H1 (cell line): Measurements from ENCODE around the gene STX11. TPM values are rescaled to one million over a fixed set of nuclear protein-coding genes. Genes with fewer than 3 reads are reported as not detected.

Source experiments
- ATF2 ChIP-seq: IDR thresholded peaks from 2 replicates; pipeline ENCODE4 v1.6.1; 2012; ENCODE audit warnings: low read length, inconsistent platforms
- BACH1 ChIP-seq: IDR thresholded peaks from 2 replicates; pipeline ENCODE4 v1.6.1; 2012; ENCODE audit warnings: low read length, improper control_type of control experiment
- GABPA ChIP-seq: IDR thresholded peaks from 2 replicates; pipeline ENCODE4 v1.6.1; 2011; ENCODE audit warnings: mild to moderate bottlenecking, low read length, moderate library complexity, borderline replicate concordance; ENCODE audit not compliant: insufficient read depth
- HDAC2 ChIP-seq, 2 experiments: fragments of 300-600 bp in 1 of 2; sonication (generic) in 1 of 2; IDR thresholded peaks; 2 replicates each; pipeline ENCODE4 v1.6.1; 2011 to 2012; ENCODE audit warnings: low read depth in 2 of 2, low read length in 2 of 2, mild to moderate bottlenecking in 2 of 2, moderate library complexity in 2 of 2, borderline replicate concordance in 1 of 2, inconsistent platforms in 1 of 2
- JUN ChIP-seq: IDR thresholded peaks from 2 replicates; pipeline ENCODE4 v1.6.1; 2011; ENCODE audit warnings: low read depth, mild to moderate bottlenecking, improper control_type of control experiment, low read length
- NRF1 ChIP-seq: IDR thresholded peaks from 2 replicates; pipeline ENCODE4 v1.6.1; 2011; ENCODE audit warnings: mild to moderate bottlenecking, low read depth, low read length, improper control_type of control experiment
- SP2 ChIP-seq: IDR thresholded peaks from 2 replicates; pipeline ENCODE4 v1.6.1; 2012; ENCODE audit warnings: mild to moderate bottlenecking, low read length, inconsistent platforms
- polyA plus RNA-seq, 7 experiments: library from polyadenylated mRNA; depleted of rRNA in 3 of 7; stranded (reverse) in 5 of 7; unstranded in 2 of 7; fragments of >200 nt in 5 of 7; fragments of 200-250 nt in 2 of 7; gene quantifications; 1 replicate in 5 of 7; 2 replicates in 1 of 7; 4 replicates in 1 of 7; pipeline versions ENCODE4 v1.2.1 to v1.2.3, GENCODE V29; 2011 to 2013; ENCODE audit warnings: missing spikeins in 2 of 7, mixed read lengths in 2 of 7
- total RNA-seq: library from RNA; stranded (reverse); fragmentation: NEBNext Ultra II Directional; extraction: Animal tissue kit (Norgen Biotek cat#: 25700); gene quantifications from 2 replicates; pipeline ENCODE4 v1.2.1, GENCODE V29; 2021
- TF ChIP-seq, protein P1 (sequence below): fragments of 300-600 bp; sonication (generic); IDR thresholded peaks from 2 replicates; pipeline ENCODE4 v1.7.1; 2012; ENCODE audit warnings: low read length, moderate library complexity, mild to moderate bottlenecking, inconsistent platforms; ENCODE audit not compliant: insufficient replicate concordance

Gene STX11
- total and polyA plus RNA-seq, 2 of the 8 experiments (the other 6 are each of a cell fraction or from before 2014, with no cell fraction given) = 0.15 to 0.34 TPM

- TF ChIP-seq, protein P1, sequence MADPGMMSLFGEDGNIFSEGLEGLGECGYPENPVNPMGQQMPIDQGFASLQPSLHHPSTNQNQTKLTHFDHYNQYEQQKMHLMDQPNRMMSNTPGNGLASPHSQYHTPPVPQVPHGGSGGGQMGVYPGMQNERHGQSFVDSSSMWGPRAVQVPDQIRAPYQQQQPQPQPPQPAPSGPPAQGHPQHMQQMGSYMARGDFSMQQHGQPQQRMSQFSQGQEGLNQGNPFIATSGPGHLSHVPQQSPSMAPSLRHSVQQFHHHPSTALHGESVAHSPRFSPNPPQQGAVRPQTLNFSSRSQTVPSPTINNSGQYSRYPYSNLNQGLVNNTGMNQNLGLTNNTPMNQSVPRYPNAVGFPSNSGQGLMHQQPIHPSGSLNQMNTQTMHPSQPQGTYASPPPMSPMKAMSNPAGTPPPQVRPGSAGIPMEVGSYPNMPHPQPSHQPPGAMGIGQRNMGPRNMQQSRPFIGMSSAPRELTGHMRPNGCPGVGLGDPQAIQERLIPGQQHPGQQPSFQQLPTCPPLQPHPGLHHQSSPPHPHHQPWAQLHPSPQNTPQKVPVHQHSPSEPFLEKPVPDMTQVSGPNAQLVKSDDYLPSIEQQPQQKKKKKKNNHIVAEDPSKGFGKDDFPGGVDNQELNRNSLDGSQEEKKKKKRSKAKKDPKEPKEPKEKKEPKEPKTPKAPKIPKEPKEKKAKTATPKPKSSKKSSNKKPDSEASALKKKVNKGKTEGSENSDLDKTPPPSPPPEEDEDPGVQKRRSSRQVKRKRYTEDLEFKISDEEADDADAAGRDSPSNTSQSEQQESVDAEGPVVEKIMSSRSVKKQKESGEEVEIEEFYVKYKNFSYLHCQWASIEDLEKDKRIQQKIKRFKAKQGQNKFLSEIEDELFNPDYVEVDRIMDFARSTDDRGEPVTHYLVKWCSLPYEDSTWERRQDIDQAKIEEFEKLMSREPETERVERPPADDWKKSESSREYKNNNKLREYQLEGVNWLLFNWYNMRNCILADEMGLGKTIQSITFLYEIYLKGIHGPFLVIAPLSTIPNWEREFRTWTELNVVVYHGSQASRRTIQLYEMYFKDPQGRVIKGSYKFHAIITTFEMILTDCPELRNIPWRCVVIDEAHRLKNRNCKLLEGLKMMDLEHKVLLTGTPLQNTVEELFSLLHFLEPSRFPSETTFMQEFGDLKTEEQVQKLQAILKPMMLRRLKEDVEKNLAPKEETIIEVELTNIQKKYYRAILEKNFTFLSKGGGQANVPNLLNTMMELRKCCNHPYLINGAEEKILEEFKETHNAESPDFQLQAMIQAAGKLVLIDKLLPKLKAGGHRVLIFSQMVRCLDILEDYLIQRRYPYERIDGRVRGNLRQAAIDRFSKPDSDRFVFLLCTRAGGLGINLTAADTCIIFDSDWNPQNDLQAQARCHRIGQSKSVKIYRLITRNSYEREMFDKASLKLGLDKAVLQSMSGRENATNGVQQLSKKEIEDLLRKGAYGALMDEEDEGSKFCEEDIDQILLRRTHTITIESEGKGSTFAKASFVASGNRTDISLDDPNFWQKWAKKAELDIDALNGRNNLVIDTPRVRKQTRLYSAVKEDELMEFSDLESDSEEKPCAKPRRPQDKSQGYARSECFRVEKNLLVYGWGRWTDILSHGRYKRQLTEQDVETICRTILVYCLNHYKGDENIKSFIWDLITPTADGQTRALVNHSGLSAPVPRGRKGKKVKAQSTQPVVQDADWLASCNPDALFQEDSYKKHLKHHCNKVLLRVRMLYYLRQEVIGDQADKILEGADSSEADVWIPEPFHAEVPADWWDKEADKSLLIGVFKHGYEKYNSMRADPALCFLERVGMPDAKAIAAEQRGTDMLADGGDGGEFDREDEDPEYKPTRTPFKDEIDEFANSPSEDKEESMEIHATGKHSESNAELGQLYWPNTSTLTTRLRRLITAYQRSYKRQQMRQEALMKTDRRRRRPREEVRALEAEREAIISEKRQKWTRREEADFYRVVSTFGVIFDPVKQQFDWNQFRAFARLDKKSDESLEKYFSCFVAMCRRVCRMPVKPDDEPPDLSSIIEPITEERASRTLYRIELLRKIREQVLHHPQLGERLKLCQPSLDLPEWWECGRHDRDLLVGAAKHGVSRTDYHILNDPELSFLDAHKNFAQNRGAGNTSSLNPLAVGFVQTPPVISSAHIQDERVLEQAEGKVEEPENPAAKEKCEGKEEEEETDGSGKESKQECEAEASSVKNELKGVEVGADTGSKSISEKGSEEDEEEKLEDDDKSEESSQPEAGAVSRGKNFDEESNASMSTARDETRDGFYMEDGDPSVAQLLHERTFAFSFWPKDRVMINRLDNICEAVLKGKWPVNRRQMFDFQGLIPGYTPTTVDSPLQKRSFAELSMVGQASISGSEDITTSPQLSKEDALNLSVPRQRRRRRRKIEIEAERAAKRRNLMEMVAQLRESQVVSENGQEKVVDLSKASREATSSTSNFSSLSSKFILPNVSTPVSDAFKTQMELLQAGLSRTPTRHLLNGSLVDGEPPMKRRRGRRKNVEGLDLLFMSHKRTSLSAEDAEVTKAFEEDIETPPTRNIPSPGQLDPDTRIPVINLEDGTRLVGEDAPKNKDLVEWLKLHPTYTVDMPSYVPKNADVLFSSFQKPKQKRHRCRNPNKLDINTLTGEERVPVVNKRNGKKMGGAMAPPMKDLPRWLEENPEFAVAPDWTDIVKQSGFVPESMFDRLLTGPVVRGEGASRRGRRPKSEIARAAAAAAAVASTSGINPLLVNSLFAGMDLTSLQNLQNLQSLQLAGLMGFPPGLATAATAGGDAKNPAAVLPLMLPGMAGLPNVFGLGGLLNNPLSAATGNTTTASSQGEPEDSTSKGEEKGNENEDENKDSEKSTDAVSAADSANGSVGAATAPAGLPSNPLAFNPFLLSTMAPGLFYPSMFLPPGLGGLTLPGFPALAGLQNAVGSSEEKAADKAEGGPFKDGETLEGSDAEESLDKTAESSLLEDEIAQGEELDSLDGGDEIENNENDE = no peak
- TF ChIP-seq NRF1 (no peak), ATF2 (no peak), BACH1 (0 out of 2 replicates have a peak, but pooled peaks have one; percentile 3), JUN (no peak), GABPA (no peak), HDAC2 (IDR thresholded peaks at IDR 0.05; ENCODE audit: borderline replicate concordance in 1 of 2, low read depth in 2 of 2, low read length in 2 of 2) (peak in 1 of 2 experiments; percentile 91; a peak in 1 of 4 replicates), SP2 (no peak)
Observed at GRCh38 chr6:144149894-144150709, at the start of gene STX11 (continued).
